OCI-LY1 (cell line): Measurements from ENCODE around the gene MKI67.

ENCODE experiments used
- H2AFZ ChIP-seq: fragments of 200-600 bp; sonication (generic), shearing (Covaris generic); 2 replicates; pipeline ENCODE4 v1.6.0; 2014; ENCODE audit warnings: antibody characterized with exemption, mild to moderate bottlenecking, low read length
- H3F3A ChIP-seq: fragments of 200-600 bp; sonication (generic), shearing (Covaris generic); 2 replicates; pipeline ENCODE4 v1.6.0; 2014; ENCODE audit warnings: mild to moderate bottlenecking, antibody characterized with exemption, low read length, moderate library complexity; ENCODE audit not compliant: insufficient read depth
- H3K27ac ChIP-seq: fragments of 200-600 bp; sonication (generic); 2 replicates; pipeline ENCODE4 v1.5.1; 2014; ENCODE audit warnings: low read length, mixed run types, mild to moderate bottlenecking, low read depth; ENCODE audit not compliant: poor library complexity, severe bottlenecking
- H3K27me3 ChIP-seq: fragments of 200-600 bp; sonication (generic); 2 replicates; pipeline ENCODE4 v1.6.0; 2014; ENCODE audit warnings: antibody characterized with exemption, mild to moderate bottlenecking, low read length, moderate library complexity; ENCODE audit not compliant: insufficient read depth
- H3K36me3 ChIP-seq: fragments of 200-600 bp; sonication (generic); 2 replicates; pipeline ENCODE4 v1.6.1; 2014; ENCODE audit warnings: mild to moderate bottlenecking, antibody characterized with exemption, low read length, moderate library complexity, mixed read lengths; ENCODE audit not compliant: insufficient read depth
- H3K4me1 ChIP-seq: fragments of 200-600 bp; sonication (generic); 2 replicates; pipeline ENCODE4 v1.5.1; 2014; ENCODE audit warnings: mild to moderate bottlenecking, low read length, moderate library complexity; ENCODE audit not compliant: insufficient read depth, severe bottlenecking
- H3K4me2 ChIP-seq: fragments of 200-600 bp; sonication (generic), shearing (Covaris generic); 2 replicates; pipeline ENCODE4 v1.6.1; 2014; ENCODE audit warnings: low read length
- H3K4me3 ChIP-seq: fragments of 200-600 bp; sonication (generic); 2 replicates; pipeline ENCODE4 v1.5.1; 2014; ENCODE audit warnings: low read length, low read depth, mild to moderate bottlenecking, mixed read lengths; ENCODE audit not compliant: poor library complexity, severe bottlenecking
- H3K79me2 ChIP-seq: fragments of 200-600 bp; shearing (Covaris generic); 2 replicates; pipeline ENCODE4 v1.6.1; 2016; ENCODE audit warnings: mixed run types, low read length, mixed read lengths; ENCODE audit not compliant: insufficient read depth
- H3K9ac ChIP-seq: fragments of 200-600 bp; sonication (generic), shearing (Covaris generic); 2 replicates; pipeline ENCODE4 v1.6.1; 2014; ENCODE audit warnings: mild to moderate bottlenecking, low read length, mixed read lengths
- H3K9me2 ChIP-seq: fragments of 200-600 bp; sonication (generic), shearing (Covaris generic); 2 replicates; pipeline ENCODE4 v1.6.1; 2014; ENCODE audit warnings: low read depth, mild to moderate bottlenecking, low read length, mixed read lengths
- H3K9me3 ChIP-seq: fragments of 200-600 bp; shearing (Covaris generic); 2 replicates; pipeline ENCODE4 v1.6.1; 2014; ENCODE audit warnings: low read length, mixed read lengths
- H4K20me1 ChIP-seq: fragments of 200-600 bp; sonication (generic), shearing (Covaris generic); 2 replicates; pipeline ENCODE4 v1.6.0; 2016; ENCODE audit warnings: mild to moderate bottlenecking, low read length; ENCODE audit not compliant: insufficient read depth
- EZH2 ChIP-seq: fragments of 200-600 bp; sonication (generic), shearing (Covaris generic); IDR thresholded peaks from 2 replicates; pipeline ENCODE4 v1.8.0; 2017; ENCODE audit warnings: borderline replicate concordance, mixed run types, mild to moderate bottlenecking, antibody characterized with exemption, low read length, moderate library complexity, mixed read lengths
- TF ChIP-seq, protein P1 (sequence below): fragments of 200-600 bp; sonication (generic), shearing (Covaris generic); IDR thresholded peaks from 2 replicates; pipeline ENCODE4 v1.5.1; 2017; ENCODE audit warnings: mild to moderate bottlenecking, antibody characterized with exemption, low read length, moderate library complexity, mixed read lengths

MKI67 gene

DNA sequence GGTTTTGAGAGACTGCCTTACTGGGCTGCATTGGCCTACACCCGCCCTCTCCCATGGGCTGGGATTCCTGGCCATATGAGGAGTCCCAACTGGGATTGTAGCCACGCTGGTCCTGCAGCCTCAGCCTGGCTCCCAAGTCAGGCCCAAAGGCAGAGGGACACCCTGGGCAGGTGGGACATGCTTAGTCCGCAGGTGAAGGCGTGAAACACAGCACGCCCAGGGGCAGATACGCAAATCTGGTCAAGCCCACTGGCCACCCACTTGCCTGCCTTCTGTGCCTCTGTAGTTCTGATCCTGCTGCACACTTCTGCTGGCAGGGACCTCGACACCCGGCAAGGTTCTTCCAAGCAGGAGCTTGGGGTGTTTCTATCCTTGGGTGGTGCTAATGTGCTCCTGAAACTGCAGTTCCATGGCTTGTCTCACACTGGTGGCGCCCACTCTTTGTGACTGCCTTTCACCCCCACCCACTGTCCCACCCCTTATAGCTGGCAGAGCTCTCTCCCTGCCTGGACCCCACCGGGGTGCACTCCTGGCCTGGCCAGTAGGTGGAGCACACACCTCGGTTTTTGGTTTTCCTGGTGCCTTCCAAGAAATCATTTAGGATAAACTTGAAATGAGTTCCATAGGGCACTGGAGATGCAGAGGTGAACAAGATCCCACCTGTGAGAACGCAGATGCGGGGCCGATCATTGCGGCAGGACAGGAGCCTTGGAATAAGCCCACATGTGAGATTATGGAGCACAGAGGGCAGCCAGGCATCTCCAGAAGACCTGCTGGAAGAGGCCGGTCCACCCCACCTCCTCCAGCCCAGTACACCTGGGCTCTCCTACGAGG, 47.9 kb downstream of the MKI67 start:
- Histone ChIP-seq H4K20me1 (no peaks in the 10 kb centered on the region), H3K36me3 (peaks cover 62% of the 10 kb centered on the region)

DNA sequence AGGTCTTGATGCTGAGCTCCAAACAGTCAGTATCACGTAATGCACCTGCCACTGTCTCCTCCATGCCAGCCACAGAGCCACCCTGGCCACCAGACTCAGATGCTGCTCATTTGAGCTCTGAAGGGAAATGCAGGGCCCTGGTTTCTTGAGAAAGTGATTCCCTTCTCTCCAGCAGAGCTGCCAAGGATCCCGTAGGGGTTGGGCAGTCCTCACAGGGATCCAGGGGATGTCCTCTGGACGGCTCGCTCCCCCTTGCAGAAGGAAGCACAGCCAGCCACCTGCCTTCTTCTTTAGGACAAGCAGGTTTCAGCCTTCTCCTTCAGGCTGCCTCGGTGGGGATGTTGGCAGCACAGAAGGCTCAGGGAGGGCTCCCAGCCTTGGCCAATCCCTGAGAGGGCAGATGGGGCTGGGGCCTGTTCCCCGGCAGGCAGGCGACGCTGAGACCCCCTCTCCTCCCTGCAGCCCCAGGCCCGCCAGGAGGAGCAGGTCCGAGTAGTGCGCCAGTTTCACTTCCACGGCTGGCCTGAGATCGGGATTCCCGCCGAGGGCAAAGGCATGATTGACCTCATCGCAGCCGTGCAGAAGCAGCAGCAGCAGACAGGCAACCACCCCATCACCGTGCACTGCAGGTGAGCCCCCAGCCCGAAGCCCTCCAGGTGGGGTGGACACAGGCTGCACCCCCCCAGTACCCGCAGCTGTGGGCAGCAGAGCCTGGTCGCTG, 48.9 kb downstream of the MKI67 start:
- Histone ChIP-seq H3K4me3 (no peak overlapping the region), H3K79me2 (no peaks in the 10 kb centered on the region), H3F3A (no peaks in the 10 kb centered on the region), H3K27me3 (no peaks in the 10 kb centered on the region), H3K9ac (no peak overlapping the region), H4K20me1 (no peaks in the 10 kb centered on the region), H3K9me2 (no peaks in the 10 kb centered on the region), H3K9me3 (no peaks in the 10 kb centered on the region), H3K27ac (no peak overlapping the region), H3K4me1 (no peaks in the 10 kb centered on the region), H3K36me3 (peaks cover 68% of the 10 kb centered on the region), H3K4me2 (no peak overlapping the region), H2AFZ (no peak overlapping the region)
- no peak for TF ChIP-seq EZH2
- TF ChIP-seq, protein P1, sequence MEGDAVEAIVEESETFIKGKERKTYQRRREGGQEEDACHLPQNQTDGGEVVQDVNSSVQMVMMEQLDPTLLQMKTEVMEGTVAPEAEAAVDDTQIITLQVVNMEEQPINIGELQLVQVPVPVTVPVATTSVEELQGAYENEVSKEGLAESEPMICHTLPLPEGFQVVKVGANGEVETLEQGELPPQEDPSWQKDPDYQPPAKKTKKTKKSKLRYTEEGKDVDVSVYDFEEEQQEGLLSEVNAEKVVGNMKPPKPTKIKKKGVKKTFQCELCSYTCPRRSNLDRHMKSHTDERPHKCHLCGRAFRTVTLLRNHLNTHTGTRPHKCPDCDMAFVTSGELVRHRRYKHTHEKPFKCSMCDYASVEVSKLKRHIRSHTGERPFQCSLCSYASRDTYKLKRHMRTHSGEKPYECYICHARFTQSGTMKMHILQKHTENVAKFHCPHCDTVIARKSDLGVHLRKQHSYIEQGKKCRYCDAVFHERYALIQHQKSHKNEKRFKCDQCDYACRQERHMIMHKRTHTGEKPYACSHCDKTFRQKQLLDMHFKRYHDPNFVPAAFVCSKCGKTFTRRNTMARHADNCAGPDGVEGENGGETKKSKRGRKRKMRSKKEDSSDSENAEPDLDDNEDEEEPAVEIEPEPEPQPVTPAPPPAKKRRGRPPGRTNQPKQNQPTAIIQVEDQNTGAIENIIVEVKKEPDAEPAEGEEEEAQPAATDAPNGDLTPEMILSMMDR: no peak

More for the DNA sequence above, 47.9 kb downstream of the MKI67 start:
- no peak overlapping the region for H3K27ac ChIP-seq
- no peak overlapping the region for H3K9ac ChIP-seq
- H2AFZ ChIP-seq: no peak overlapping the region
- no peak overlapping the region for H3K4me2 ChIP-seq
- H3K4me3 ChIP-seq: no peak overlapping the region
- no peaks in the 10 kb centered on the region for H3F3A ChIP-seq
- H3K9me2 ChIP-seq: no peaks in the 10 kb centered on the region
- H3K79me2 ChIP-seq: no peaks in the 10 kb centered on the region
- no peaks in the 10 kb centered on the region for H3K9me3 ChIP-seq
- TF ChIP-seq EZH2: no peak
- TF ChIP-seq, protein P1: peak; percentile 75
- no peaks in the 10 kb centered on the region for H3K4me1 ChIP-seq
- H3K27me3 ChIP-seq: no peaks in the 10 kb centered on the region

DNA sequence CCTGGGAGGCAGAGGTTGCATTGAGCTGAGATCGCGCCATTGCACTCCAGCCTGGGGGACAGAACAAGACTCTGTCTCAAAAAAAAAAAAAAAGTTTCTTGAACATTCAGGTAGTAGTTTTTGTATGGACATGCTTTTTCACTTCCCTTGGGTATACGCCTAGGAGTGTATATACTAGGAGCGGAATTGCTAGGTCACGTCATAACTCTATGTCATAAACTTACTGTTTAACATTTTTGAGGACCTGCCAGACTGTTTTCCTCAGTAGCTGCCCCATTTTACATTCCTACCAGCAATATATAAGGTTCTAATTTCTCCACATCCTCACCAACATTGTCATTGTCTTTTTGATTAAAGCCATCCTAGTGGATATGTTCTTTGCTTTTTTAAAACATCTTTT, 51.6 kb downstream of the MKI67 start:
- TF ChIP-seq, protein P1: no peak
- Histone ChIP-seq H3K4me1 (peaks cover 1% of the 10 kb centered on the region), H2AFZ (no peak overlapping the region), H3K9me3 (no peaks in the 10 kb centered on the region), H3K27me3 (no peaks in the 10 kb centered on the region), H3K79me2 (no peaks in the 10 kb centered on the region), H3K9ac (no peak overlapping the region), H3K9me2 (no peaks in the 10 kb centered on the region), H3F3A (no peaks in the 10 kb centered on the region), H3K36me3 (peaks cover 72% of the 10 kb centered on the region), H3K27ac (no peak overlapping the region), H3K4me3 (no peak overlapping the region), H3K4me2 (no peak overlapping the region), H4K20me1 (no peaks in the 10 kb centered on the region)
